K562 (cell line): ENCODE data around the gene LAMB4. TPM values are rescaled to one million over a fixed set of nuclear protein-coding genes. Genes with fewer than 3 reads are reported as not detected.

Experiments used
- ATAC-seq: fragments of 200-7000 bp; cut with Tn5 transposase; 3 replicates; pipeline ENCODE4 v1.9.1; 2020; ENCODE audit warnings: moderate library complexity
- BruUV-seq: library from RNA; stranded (reverse); fragments of 400-500 nt; replicated peaks from 2 replicates; lab custom pipeline; 2021; lab: Mats Ljungman, UMichigan
- CTCF ChIA-PET: fragments of 300-600 bp; formaldehyde crosslinking; extraction: SDS; loops from one replicate; lab custom pipeline; 2021; ENCODE audit warnings: low intra/inter-chr PET ratio; lab: Yijun Ruan, JAX
- POLR2A ChIA-PET: fragments of 300-600, 350-650 bp; sonication (Branson Sonifier 250); formaldehyde crosslinking; extraction: SDS; loops from one replicate; lab custom pipeline; 2021; ENCODE audit warnings: antibody characterized with exemption, inconsistent platforms; lab: Yijun Ruan, JAX
- DNase-seq, 4 experiments: peaks; one replicate each; pipeline versions ENCODE4 v3.0.0 to v3.0.0-alpha.2; 2011 to 2018; ENCODE audit warnings: low spot score in 3 of 4, mixed read lengths in 3 of 4; ENCODE audit errors: extremely low read depth in 1 of 4
- FAIRE-seq: peaks from 2 replicates; lab custom pipeline; 2011; peaks lifted over from hg19 to GRCh38; lab: Jason Lieb, UNC
- H2AFZ ChIP-seq: 2 replicates; pipeline ENCODE4 v1.6.0; 2011; ENCODE audit warnings: low read depth, low read length, control low read depth, inconsistent platforms
- H3K27ac ChIP-seq: fragments of 200-600 bp; 3 replicates; pipeline ENCODE4 v1.8.0; 2011; ENCODE audit warnings: low read depth, mild to moderate bottlenecking, control low read depth, inconsistent platforms, low read length, moderate library complexity, mixed read lengths; ENCODE audit errors: extremely low read depth
- H3K27me3 ChIP-seq, 2 experiments: fragments of 300-600 bp in 1 of 2; 2 replicates in 1 of 2; 3 replicates in 1 of 2; pipeline versions ENCODE4 v1.6.0 to v1.8.0; 2011; ENCODE audit warnings: inconsistent platforms in 2 of 2, low read length in 2 of 2, mild to moderate bottlenecking in 1 of 2, mixed read lengths in 1 of 2, moderate library complexity in 1 of 2; ENCODE audit not compliant: control insufficient read depth in 2 of 2, insufficient read depth in 2 of 2
- H3K36me3 ChIP-seq: fragments of 300-600 bp; 3 replicates; pipeline ENCODE4 v1.8.0; 2011; ENCODE audit warnings: mild to moderate bottlenecking, low read length, inconsistent platforms; ENCODE audit not compliant: control insufficient read depth, insufficient read depth
- H3K4me1 ChIP-seq, 2 experiments: fragments of 200-600 bp in 1 of 2; replicated peaks in 1 of 2; 2 replicates in 1 of 2; 3 replicates in 1 of 2; pipeline versions ENCODE4 v1.5.1 to v1.8.0; 2011; ENCODE audit warnings: inconsistent platforms in 2 of 2, low read length in 2 of 2, mild to moderate bottlenecking in 1 of 2, mixed read lengths in 1 of 2, moderate library complexity in 1 of 2; ENCODE audit not compliant: control insufficient read depth in 2 of 2, insufficient read depth in 2 of 2
- H3K4me2 ChIP-seq: 2 replicates; pipeline ENCODE4 v1.6.1; 2011; ENCODE audit warnings: low read length, control low read depth, inconsistent platforms, mixed read lengths; ENCODE audit not compliant: insufficient read depth
- H3K4me3 ChIP-seq: fragments of 200-600 bp; sonication (generic), shearing (Covaris generic); 2 replicates; pipeline ENCODE4 v1.5.1; 2016; ENCODE audit warnings: control low read depth, inconsistent platforms
- H3K79me2 ChIP-seq: fragments of 200-600 bp; 3 replicates; pipeline ENCODE4 v1.8.0; 2011; ENCODE audit warnings: low read length, inconsistent platforms; ENCODE audit not compliant: control insufficient read depth, insufficient read depth
- H3K9ac ChIP-seq, 2 experiments: 2 replicates each; pipeline versions ENCODE4 v1.6.0 to v1.6.1; 2011; ENCODE audit warnings: low read depth in 2 of 2, low read length in 2 of 2, control low read depth in 1 of 2, inconsistent platforms in 1 of 2, mild to moderate bottlenecking in 1 of 2, mixed read lengths in 1 of 2; ENCODE audit not compliant: insufficient read depth in 1 of 2
- H3K9me1 ChIP-seq: one replicate; pipeline ENCODE4 v1.6.0; 2011; ENCODE audit warnings: inconsistent platforms, mild to moderate bottlenecking, low read length, moderate library complexity; ENCODE audit not compliant: control insufficient read depth, insufficient read depth
- H3K9me3 ChIP-seq: replicated peaks from 2 replicates; pipeline ENCODE4 v1.5.1; 2011; ENCODE audit warnings: low read depth, low read length, inconsistent platforms; ENCODE audit not compliant: control insufficient read depth, insufficient read depth
- H4K20me1 ChIP-seq: replicated peaks from 2 replicates; pipeline ENCODE4 v1.6.1; 2011; ENCODE audit warnings: low read length, inconsistent platforms, mixed read lengths; ENCODE audit not compliant: control insufficient read depth, insufficient read depth
- CREB3L1 ChIP-seq: fragments of 450-650 bp; IDR thresholded peaks from 2 replicates; pipeline ENCODE4 v1.6.1; 2014; ENCODE audit warnings: low read depth, mild to moderate bottlenecking, moderate library complexity, borderline replicate concordance
- PURB ChIP-seq: sonication (generic); formaldehyde crosslinking; IDR thresholded peaks from 2 replicates; pipeline ENCODE4 v1.9.0; 2021; ENCODE audit warnings: low read depth, mild to moderate bottlenecking, missing genetic modification reagents
- REST ChIP-seq, 2 experiments: fragments of 450-650 bp; formaldehyde crosslinking in 1 of 2; IDR thresholded peaks; 2 replicates each; pipeline versions ENCODE4 v1.4.0 to v1.6.1; 2014 to 2020; ENCODE audit warnings: mild to moderate bottlenecking in 2 of 2, borderline replicate concordance in 1 of 2, low read depth in 1 of 2
- SIN3B ChIP-seq: fragments of 450-650 bp; IDR thresholded peaks from 2 replicates; pipeline ENCODE4 v1.6.1; 2017; ENCODE audit warnings: low read depth, mild to moderate bottlenecking, moderate library complexity
- ZFP36 ChIP-seq: fragments of 150-350 bp; IDR thresholded peaks from 2 replicates; pipeline ENCODE4 v1.6.1; 2018; ENCODE audit warnings: low read length, low read depth; ENCODE audit not compliant: partially characterized antibody
- ZNF347 ChIP-seq: fragments of 450-650 bp; formaldehyde crosslinking; IDR thresholded peaks from 2 replicates; pipeline ENCODE4 v1.4.0; 2020; ENCODE audit warnings: low read depth, mild to moderate bottlenecking, moderate library complexity
- WGBS: fragments of 100-300 bp; shearing (Covaris generic); methylation state at CpG from one replicate; pipeline ENCODE4 v1.1.6; 2016; ENCODE audit warnings: low coverage, mixed read lengths; ENCODE audit not compliant: insufficient coverage; ENCODE audit errors: missing lambda C conversion rate; 5-methylcytosine and 5-hydroxymethylcytosine counted together
- in situ Hi-C: fragments of 300-500 bp; cut with MboI; formaldehyde crosslinking; loops from 4 replicates; pipeline ENCODE4 v1.15.0; 2018; ENCODE audit warnings: inconsistent platforms, mixed read lengths
- intact Hi-C: fragments of 100-400 bp; cut with micrococcal nuclease; formaldehyde crosslinking; loops from 2 replicates; pipeline ENCODE4 v1.14.2; 2022
- polyA plus RNA-seq, 8 experiments: library from polyadenylated mRNA; depleted of rRNA in 4 of 8; stranded (reverse) in 5 of 8; unstranded in 3 of 8; fragments of >200 nt; fragmentation: Nextera tagmentation in 2 of 8; fragmentation: Illumina TruSeq in 1 of 8; extraction: Ambion mirVana in 2 of 8; extraction: Trizol in 1 of 8; gene quantifications; 2 replicates each; pipeline versions ENCODE4 v1.2.1 to v1.2.3, GENCODE V29; 2011 to 2014; ENCODE audit warnings: inconsistent platforms in 1 of 8, missing spikeins in 1 of 8
- total RNA-seq, 7 experiments: library from RNA; depleted of rRNA in 6 of 7; stranded (reverse); fragments of >200 nt in 6 of 7; fragmentation: Illumina TruSeq in 2 of 7; extraction: Trizol in 2 of 7; gene quantifications; 2 replicates each; pipeline versions ENCODE4 v1.2.1 to v1.2.3, GENCODE V29; 2011 to 2021; ENCODE audit warnings: low replicate concordance in 1 of 7

LAMB4 gene
- total and polyA plus RNA-seq, 9 of the 15 experiments (the other 6 are each of a cell fraction or from before 2014, with no cell fraction given), result 0.06 to 0.13 (median 0.07) TPM; not detected in 6

- TF ChIP-seq SIN3B, result no peak
- TF ChIP-seq CREB3L1, result no peak
Observed at GRCh38 chr7:108054537-108054936, 75.6 kb downstream of the LAMB4 start (continued).

- Histone ChIP-seq H3K9ac (no peak overlapping the region), H3K79me2 (no peaks in the 10 kb centered on the region), H3K4me1 (no peaks in the 10 kb centered on the region; a peak in 1 of 5 replicates), H3K4me3 (no peak overlapping the region), H2AFZ (no peak overlapping the region), H3K27ac (no peak overlapping the region), H3K9me1 (no peaks in the 10 kb centered on the region), H3K4me2 (no peak overlapping the region), H3K9me3 (no peaks in the 10 kb centered on the region), H3K27me3 (no peaks in the 10 kb centered on the region), H3K36me3 (no peaks in the 10 kb centered on the region), H4K20me1 (no peaks in the 10 kb centered on the region)
- BruUV-seq, result no TSS peak
- ChIA-PET POLR2A (interaction anchor here (1.0 kb wide), 1 partner anchor 16 kb away, joined by 3 read pairs; no protein-coding TSS in a partner anchor), CTCF (no interaction called here)
- intact Hi-C loops (no loop called here), in situ Hi-C loops (no loop called here)
- ATAC-seq (no peak; the same call in 2 of the 3 replicates), FAIRE-seq (no peak), DNase-seq (no peak)
- TF ChIP-seq REST (IDR thresholded peaks at IDR 0.05; ENCODE audit: borderline replicate concordance) (peak; percentile 27; the same call in 1 of the 2 replicates), REST (CRISPR knock-in tag; IDR thresholded peaks at IDR 0.05; ENCODE audit: low read depth) (no peak), PURB (CRISPR knock-in tag) (no peak), ZNF347 (CRISPR knock-in tag) (no peak), ZFP36 (peak; percentile 75)
- 62% methylated on average over 4 of the region's 4 CpGs for WGBS
Observed at GRCh38 chr7:108053250-108053649, 76.9 kb downstream of the LAMB4 start.
